Progenitor cell of endocrine pancreas (in vitro differentiated cells): ENCODE data around the gene AADACL3. TPM values are rescaled to one million over a fixed set of nuclear protein-coding genes. Genes with fewer than 3 reads are reported as not detected.

Experiments used
- DNase-seq: peaks from one replicate; pipeline ENCODE4 v3.0.0; 2021; ENCODE audit warnings: low spot score; ENCODE audit not compliant: unreplicated experiment
- H3K27ac Mint-ChIP-seq: 2 replicates; pipeline ENCODE4 v1.8.0; 2021; ENCODE audit warnings: mild to moderate bottlenecking, moderate library complexity, mixed read lengths
- H3K27me3 Mint-ChIP-seq: 2 replicates; pipeline ENCODE4 v1.8.0; 2021; ENCODE audit warnings: mixed read lengths
- H3K36me3 Mint-ChIP-seq: 2 replicates; pipeline ENCODE4 v1.8.0; 2022; ENCODE audit warnings: mixed read lengths; ENCODE audit not compliant: insufficient read depth
- H3K4me1 Mint-ChIP-seq: 2 replicates; pipeline ENCODE4 v1.8.0; 2021; ENCODE audit warnings: low read depth, mixed read lengths
- H3K4me3 Mint-ChIP-seq: 2 replicates; pipeline ENCODE4 v1.8.0; 2021; ENCODE audit warnings: low read depth, mild to moderate bottlenecking, moderate library complexity, mixed read lengths
- H3K9me3 Mint-ChIP-seq: 2 replicates; pipeline ENCODE4 v1.8.0; 2021; ENCODE audit warnings: low read depth, mixed read lengths
- total RNA-seq: library from RNA; stranded (reverse); gene quantifications from 2 replicates; pipeline ENCODE4 v1.2.1, GENCODE V29; 2021
- TF ChIP-seq, protein P1 (sequence below): fragments of 200-600 bp; sonication (generic); IDR thresholded peaks from one replicate; pipeline ENCODE4 v1.5.0; 2021; ENCODE audit warnings: antibody characterized with exemption, mild to moderate bottlenecking; ENCODE audit not compliant: unreplicated experiment

Gene AADACL3
- total RNA-seq, 1 donor from 2014 or later: not detected

DNA sequence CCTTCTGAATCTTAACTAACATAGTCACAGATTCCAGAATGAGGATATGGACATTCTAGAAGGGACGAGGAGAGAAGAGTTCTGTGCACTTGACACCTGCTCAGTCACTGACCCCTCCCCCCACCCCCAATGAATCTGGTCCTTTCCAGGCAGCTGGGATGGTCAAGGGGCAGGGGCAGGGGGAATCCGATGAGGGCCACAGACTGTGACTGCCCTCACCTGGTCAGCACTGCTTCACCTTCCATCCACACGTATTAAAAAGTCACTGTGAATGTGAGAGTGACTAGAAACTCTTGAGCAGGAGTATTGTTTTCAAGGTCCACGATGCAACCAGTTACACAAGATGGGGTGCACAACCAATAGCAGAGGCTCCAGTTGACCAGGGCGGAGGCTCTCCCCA is 48.1 kb downstream of the AADACL3 start:
- Mint-ChIP-seq H3K27me3 (peaks cover 20% of the 10 kb centered on the region), H3K9me3 (no peaks in the 10 kb centered on the region), H3K4me1 (no peaks in the 10 kb centered on the region), H3K36me3 (no peaks in the 10 kb centered on the region), H3K4me3 (no peak overlapping the region), H3K27ac (no peak overlapping the region)
- TF ChIP-seq, protein P1, sequence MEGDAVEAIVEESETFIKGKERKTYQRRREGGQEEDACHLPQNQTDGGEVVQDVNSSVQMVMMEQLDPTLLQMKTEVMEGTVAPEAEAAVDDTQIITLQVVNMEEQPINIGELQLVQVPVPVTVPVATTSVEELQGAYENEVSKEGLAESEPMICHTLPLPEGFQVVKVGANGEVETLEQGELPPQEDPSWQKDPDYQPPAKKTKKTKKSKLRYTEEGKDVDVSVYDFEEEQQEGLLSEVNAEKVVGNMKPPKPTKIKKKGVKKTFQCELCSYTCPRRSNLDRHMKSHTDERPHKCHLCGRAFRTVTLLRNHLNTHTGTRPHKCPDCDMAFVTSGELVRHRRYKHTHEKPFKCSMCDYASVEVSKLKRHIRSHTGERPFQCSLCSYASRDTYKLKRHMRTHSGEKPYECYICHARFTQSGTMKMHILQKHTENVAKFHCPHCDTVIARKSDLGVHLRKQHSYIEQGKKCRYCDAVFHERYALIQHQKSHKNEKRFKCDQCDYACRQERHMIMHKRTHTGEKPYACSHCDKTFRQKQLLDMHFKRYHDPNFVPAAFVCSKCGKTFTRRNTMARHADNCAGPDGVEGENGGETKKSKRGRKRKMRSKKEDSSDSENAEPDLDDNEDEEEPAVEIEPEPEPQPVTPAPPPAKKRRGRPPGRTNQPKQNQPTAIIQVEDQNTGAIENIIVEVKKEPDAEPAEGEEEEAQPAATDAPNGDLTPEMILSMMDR: no peak
- no peak for DNase-seq

DNA sequence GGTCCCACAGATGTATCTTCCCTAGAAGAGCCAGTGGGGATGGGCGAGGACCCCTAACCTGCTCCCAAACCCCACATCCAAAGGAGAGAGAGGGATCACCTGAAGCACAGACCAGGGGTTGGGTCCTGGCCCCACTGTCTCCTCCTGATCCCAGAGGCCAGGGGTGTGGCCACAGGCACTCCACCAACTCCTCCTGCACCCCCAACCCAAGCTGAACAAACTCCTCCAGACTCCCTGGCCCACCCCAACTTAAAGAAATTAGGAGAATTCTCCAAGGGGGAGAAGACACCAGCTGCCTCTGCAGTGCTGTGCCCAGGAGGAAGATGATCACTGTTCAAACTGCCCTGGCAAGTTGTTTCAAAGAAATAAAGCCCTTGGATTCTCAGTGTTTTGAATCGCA is 53.1 kb downstream of the AADACL3 start:
- Mint-ChIP-seq H3K27me3 (peaks cover 38% of the 10 kb centered on the region), H3K4me1 (no peaks in the 10 kb centered on the region), H3K9me3 (no peaks in the 10 kb centered on the region), H3K4me3 (no peak overlapping the region), H3K27ac (no peak overlapping the region), H3K36me3 (no peaks in the 10 kb centered on the region)
- DNase-seq: no peak
- TF ChIP-seq, protein P1: no peak

DNA sequence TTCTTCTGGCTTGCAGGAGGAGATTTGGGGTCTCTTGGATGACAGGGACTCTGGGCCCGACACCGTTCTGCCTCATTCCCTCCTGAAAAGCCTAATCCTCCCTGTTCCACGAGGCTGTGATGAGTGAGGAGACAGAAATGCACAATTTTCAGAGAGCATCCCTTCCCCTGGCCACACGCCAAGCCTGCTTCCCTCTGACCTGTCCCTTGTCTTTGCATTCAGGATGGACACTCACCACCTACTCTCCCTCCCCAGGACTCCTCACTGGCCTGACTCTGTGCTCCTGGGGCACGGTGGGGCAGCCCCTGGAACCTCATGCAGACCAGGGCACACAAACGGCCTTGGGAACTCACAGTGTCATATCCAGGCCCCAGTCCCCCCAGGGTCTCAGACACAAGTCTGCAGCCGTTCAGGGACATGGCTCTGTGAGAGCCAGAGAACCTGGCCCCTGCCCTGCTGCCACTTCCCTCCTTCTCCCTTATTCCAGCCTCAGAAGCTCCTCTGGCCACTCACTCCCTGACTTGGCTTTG is 54.1 kb downstream of the AADACL3 start:
- H3K9me3 Mint-ChIP-seq: no peaks in the 10 kb centered on the region
- H3K4me3 Mint-ChIP-seq: no peak overlapping the region
- no peak for DNase-seq
- no peaks in the 10 kb centered on the region for H3K36me3 Mint-ChIP-seq
- peaks cover 39% of the 10 kb centered on the region for H3K27me3 Mint-ChIP-seq
- H3K4me1 Mint-ChIP-seq: no peaks in the 10 kb centered on the region
- H3K27ac Mint-ChIP-seq: no peak overlapping the region
- TF ChIP-seq, protein P1: no peak

DNA sequence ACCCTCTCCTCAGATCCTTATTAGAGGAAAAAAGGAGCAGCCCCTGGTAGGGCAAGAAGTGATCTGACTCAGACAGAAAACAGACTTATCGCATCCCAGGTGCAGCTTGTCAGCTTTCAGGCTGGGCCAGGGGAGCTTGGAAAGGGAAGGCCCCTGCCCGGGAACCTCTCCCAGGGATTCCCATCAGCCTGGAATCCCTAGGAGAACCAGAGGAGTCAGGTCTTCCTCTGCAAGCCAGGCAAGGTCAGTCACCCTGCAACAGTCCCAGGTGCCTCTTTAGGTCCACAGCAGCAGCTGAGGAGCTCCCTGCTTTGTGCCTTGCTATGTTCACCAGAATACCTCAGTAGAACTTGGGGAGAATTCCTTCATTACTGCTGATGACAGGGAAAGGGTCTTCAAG is 54.7 kb downstream of the AADACL3 start:
- no peaks in the 10 kb centered on the region for H3K9me3 Mint-ChIP-seq
- H3K36me3 Mint-ChIP-seq: no peaks in the 10 kb centered on the region
- no peak for DNase-seq
- H3K27me3 Mint-ChIP-seq: peaks cover 42% of the 10 kb centered on the region
- H3K27ac Mint-ChIP-seq: no peak overlapping the region
- H3K4me1 Mint-ChIP-seq: no peaks in the 10 kb centered on the region
- TF ChIP-seq, protein P1: no peak
- H3K4me3 Mint-ChIP-seq: no peak overlapping the region

DNA sequence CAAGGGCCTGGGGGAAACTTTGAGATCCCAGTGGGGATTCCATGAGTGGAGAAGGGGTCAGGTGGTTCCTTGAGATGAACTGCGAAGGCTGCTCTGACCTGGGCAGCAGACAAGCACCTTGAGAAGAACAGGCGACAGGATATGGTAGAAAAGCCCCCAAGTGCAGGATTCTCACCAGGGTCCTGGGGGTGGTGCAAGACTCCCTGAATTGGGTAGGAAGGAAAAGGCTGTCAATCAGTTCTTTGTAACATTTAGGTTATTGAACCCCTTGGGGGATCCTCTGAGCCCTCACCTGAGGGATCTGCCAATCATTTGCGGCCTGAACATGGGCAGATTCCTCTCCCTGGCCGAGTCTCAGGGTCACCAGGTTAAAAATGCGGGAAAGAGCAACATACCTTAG is 55.3 kb downstream of the AADACL3 start:
- H3K36me3 Mint-ChIP-seq: no peaks in the 10 kb centered on the region
- peaks cover 42% of the 10 kb centered on the region for H3K27me3 Mint-ChIP-seq
- H3K4me3 Mint-ChIP-seq: no peak overlapping the region
- H3K27ac Mint-ChIP-seq: no peak overlapping the region
- TF ChIP-seq, protein P1: no peak
- no peaks in the 10 kb centered on the region for H3K9me3 Mint-ChIP-seq
- H3K4me1 Mint-ChIP-seq: no peaks in the 10 kb centered on the region
- no peak for DNase-seq
